Measurements from ENCODE around the gene TIMP3.

DNA sequence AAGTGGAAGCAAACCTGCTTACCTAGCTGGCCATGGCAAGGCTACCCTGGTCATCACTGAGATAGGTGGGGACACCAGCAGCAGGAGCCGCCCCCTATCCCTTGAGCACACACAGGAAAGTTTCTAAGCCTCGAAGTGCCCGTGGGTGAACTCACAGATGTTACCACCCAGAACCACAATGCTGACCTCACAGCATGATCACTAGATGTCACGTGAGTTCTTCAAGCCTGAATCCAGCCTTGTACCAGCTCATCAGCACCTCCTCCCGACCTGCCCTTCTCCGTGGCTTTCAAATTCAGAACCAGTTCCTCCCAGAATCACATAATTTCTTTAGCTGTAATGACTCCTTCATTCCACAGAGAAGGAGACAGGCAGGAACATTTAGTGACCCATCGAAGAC is 24.7 kb upstream of the TIMP3 start:
- TF ChIP-seq, protein P1, sequence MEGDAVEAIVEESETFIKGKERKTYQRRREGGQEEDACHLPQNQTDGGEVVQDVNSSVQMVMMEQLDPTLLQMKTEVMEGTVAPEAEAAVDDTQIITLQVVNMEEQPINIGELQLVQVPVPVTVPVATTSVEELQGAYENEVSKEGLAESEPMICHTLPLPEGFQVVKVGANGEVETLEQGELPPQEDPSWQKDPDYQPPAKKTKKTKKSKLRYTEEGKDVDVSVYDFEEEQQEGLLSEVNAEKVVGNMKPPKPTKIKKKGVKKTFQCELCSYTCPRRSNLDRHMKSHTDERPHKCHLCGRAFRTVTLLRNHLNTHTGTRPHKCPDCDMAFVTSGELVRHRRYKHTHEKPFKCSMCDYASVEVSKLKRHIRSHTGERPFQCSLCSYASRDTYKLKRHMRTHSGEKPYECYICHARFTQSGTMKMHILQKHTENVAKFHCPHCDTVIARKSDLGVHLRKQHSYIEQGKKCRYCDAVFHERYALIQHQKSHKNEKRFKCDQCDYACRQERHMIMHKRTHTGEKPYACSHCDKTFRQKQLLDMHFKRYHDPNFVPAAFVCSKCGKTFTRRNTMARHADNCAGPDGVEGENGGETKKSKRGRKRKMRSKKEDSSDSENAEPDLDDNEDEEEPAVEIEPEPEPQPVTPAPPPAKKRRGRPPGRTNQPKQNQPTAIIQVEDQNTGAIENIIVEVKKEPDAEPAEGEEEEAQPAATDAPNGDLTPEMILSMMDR (IDR thresholded peaks at IDR 0.05; ENCODE audit: extremely low read depth in 1 of 2, insufficient read depth in 1 of 2, low read depth in 1 of 2, low read length in 2 of 2): no peak
- TF ChIP-seq EZH2 (IDR thresholded peaks at IDR 0.05; ENCODE audit: borderline replicate concordance, low read depth, low read length, severe bottlenecking) (no peak), POLR2AphosphoS5 (IDR thresholded peaks at IDR 0.05; ENCODE audit: insufficient read depth, low read depth, low read length) (no peak), POLR2A (IDR thresholded peaks at IDR 0.05; ENCODE audit: low read depth, low read length) (no peak), JUN (IDR thresholded peaks at IDR 0.05; ENCODE audit: borderline replicate concordance, insufficient read depth, insufficient read length, low read depth) (no peak)
- TF ChIP-seq, protein P2, sequence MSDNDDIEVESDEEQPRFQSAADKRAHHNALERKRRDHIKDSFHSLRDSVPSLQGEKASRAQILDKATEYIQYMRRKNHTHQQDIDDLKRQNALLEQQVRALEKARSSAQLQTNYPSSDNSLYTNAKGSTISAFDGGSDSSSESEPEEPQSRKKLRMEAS (IDR thresholded peaks at IDR 0.05; ENCODE audit: insufficient read depth, insufficient read length): no peak
